Activated naive CD4-positive, alpha-beta T cell treated with anti-CD3 and anti-CD28 coated beads, Interleukin-2, amount 10 ng/mL, durations not matched to agents 7 days and 5 days (primary cell): ENCODE measurements around the gene RIPOR2.

Experiments used
- CTCF ChIA-PET: fragments of 350-600 bp; sonication (Branson Sonifier 250); formaldehyde crosslinking; loops from one replicate; lab custom pipeline; 2021; ENCODE audit warnings: antibody characterized with exemption; lab: Charles Lee
- DNase-seq: peaks from one replicate; pipeline ENCODE4 v3.0.0-alpha.2; 2020
- H3K27ac Mint-ChIP-seq: one replicate; pipeline ENCODE4 v1.8.0; 2021; ENCODE audit warnings: mild to moderate bottlenecking, moderate library complexity, mixed read lengths
- H3K27me3 Mint-ChIP-seq: one replicate; pipeline ENCODE4 v1.8.0; 2021; ENCODE audit warnings: mild to moderate bottlenecking, mixed read lengths
- H3K36me3 Mint-ChIP-seq: one replicate; pipeline ENCODE4 v1.8.0; 2021; ENCODE audit warnings: mixed read lengths
- H3K4me1 Mint-ChIP-seq: one replicate; pipeline ENCODE4 v1.8.0; 2021; ENCODE audit warnings: mixed read lengths
- H3K4me3 Mint-ChIP-seq: one replicate; pipeline ENCODE4 v1.8.0; 2021; ENCODE audit warnings: mild to moderate bottlenecking, moderate library complexity, mixed read lengths
- H3K9me3 Mint-ChIP-seq: one replicate; pipeline ENCODE4 v1.8.0; 2021; ENCODE audit warnings: mixed read lengths

RIPOR2 gene

GRCh38 chr6:24945054-24945453 lies 9.3 kb upstream of the RIPOR2 start:
- Mint-ChIP-seq H3K36me3 (peaks cover 68% of the 10 kb centered on the region), H3K9me3 (peaks cover 46% of the 10 kb centered on the region), H3K27me3 (no peaks in the 10 kb centered on the region), H3K4me3 (no peak overlapping the region), H3K27ac (no peak overlapping the region), H3K4me1 (peaks cover 74% of the 10 kb centered on the region)
- CTCF ChIA-PET = interaction anchor here (1.0 to 3.7 kb wide), 2 partner anchors 10 to 47 kb away, joined by 3 to 27 read pairs; partner anchors contain the start of gene RIPOR2
- no peak for DNase-seq

DNA sequence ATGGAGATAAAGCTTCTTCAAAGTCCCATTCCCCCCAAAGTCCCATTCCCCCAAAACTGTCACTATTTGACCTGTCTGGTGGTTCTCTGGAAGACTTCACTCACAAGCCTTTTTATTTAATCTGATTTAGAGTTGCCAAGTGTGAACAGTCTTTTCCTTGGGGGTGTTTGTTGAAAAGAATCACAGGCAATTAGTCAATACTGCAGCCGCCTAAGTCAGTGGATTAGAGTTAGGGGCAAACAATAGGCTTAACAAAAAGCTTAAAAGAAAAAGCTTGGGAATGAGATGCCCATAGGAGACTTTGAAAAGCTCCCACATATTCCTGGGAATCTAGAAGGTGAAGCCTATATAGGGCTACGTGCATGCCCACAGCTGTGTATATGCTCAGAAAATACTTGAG lies 8.0 kb upstream of the RIPOR2 start:
- Mint-ChIP-seq H3K36me3 (peaks cover 74% of the 10 kb centered on the region), H3K27me3 (no peaks in the 10 kb centered on the region), H3K27ac (no peak overlapping the region), H3K4me1 (peaks cover 71% of the 10 kb centered on the region), H3K9me3 (peaks cover 46% of the 10 kb centered on the region), H3K4me3 (no peak overlapping the region)
- CTCF ChIA-PET = interaction anchor here (0.9 to 3.7 kb wide), 2 partner anchors 9 to 48 kb away, joined by 3 to 27 read pairs; partner anchors contain the start of gene RIPOR2
- no peak for DNase-seq

DNA sequence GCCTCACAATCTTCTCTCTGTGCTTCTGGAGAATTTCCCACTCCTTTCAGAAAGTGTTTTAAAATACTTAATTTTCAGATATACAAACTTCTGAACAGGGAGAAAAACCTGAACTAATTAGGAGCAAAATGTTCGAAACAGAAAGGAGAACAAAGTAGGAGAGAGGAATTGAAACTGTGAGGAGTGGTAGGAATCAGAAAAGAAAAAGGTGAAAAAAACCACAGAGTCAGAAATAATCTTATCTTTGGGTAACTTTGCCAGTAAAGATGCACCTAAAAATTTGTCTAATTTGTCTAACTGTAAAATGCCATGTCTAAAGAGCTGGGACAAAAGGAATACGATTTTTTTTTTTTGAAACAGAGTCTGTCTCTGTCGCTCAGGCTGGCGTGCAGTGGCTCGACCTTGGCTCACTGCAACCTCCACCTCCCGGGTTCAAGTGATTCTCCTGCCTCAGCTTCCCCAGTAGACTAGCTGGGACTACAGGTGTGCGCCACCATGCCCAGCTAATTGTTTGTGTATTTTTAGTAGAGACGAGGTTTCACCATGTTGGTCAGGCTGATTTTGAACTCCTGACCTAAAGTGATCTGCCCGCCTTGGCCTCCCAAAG lies 4.7 kb upstream of the RIPOR2 start:
- DNase-seq = no peak
- peaks cover 63% of the 10 kb centered on the region for H3K36me3 Mint-ChIP-seq
- H3K27ac Mint-ChIP-seq = peak overlapping the region; percentile 86
- CTCF ChIA-PET = no interaction called here
- H3K9me3 Mint-ChIP-seq = peaks cover 34% of the 10 kb centered on the region
- peaks cover 72% of the 10 kb centered on the region for H3K4me1 Mint-ChIP-seq
- H3K27me3 Mint-ChIP-seq = peaks cover 4% of the 10 kb centered on the region
- peak overlapping the region; percentile 57 for H3K4me3 Mint-ChIP-seq

DNA sequence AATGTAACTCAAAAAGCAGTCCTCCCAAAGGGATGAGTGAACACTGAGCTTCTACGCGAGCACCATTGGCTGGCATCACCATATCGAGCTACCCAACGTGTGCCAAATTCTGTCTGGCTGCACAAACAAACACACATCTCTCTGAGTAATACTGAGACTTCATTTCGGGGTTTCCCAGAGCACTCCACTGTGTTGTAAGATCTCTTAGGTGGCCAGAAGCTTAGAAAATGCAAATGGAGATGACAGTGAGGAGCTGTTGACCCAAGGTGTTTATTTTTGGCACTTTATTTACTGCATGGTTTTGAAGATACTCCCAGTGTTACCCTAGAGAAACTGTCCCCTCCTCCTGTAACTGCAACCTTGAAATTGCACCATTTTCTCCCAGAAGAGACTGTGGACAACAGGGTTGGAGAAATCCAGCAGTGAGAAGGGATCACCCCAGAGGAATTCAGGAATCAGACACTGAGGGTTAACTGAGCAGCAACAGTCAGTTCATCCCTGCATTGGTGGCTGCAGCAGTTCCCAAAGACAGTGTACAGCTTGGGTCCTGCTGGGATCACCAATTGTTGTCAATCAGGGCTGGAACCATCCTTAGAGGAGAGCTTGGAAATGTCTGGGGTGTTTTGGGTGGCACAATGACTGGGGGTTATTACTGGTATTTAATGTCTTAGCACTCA lies 1.0 kb upstream of the RIPOR2 start:
- DNase-seq = peak; percentile 77
- peaks cover 51% of the 10 kb centered on the region for H3K4me1 Mint-ChIP-seq
- peaks cover 6% of the 10 kb centered on the region for H3K9me3 Mint-ChIP-seq
- H3K4me3 Mint-ChIP-seq = peak overlapping the region; percentile 98
- CTCF ChIA-PET = interaction anchor here (0.7 to 8.0 kb wide), 12 partner anchors 8 to 84 kb away, joined by 3 to 176 read pairs (median 16); no protein-coding TSS in a partner anchor
- peaks cover 4% of the 10 kb centered on the region for H3K27me3 Mint-ChIP-seq
- H3K36me3 Mint-ChIP-seq = peaks cover 70% of the 10 kb centered on the region
- peak overlapping the region; percentile 99 for H3K27ac Mint-ChIP-seq

GRCh38 chr6:24933868-24934401 lies 1.8 kb downstream of the RIPOR2 start:
- Mint-ChIP-seq H3K27ac (peak overlapping the region; percentile 99), H3K36me3 (peaks cover 76% of the 10 kb centered on the region), H3K4me1 (peaks cover 47% of the 10 kb centered on the region), H3K9me3 (no peaks in the 10 kb centered on the region), H3K4me3 (peak overlapping the region; percentile 98), H3K27me3 (peaks cover 4% of the 10 kb centered on the region)
- peak; percentile 69 for DNase-seq
- CTCF ChIA-PET = interaction anchor here (0.6 to 8.0 kb wide), 36 partner anchors 8 to 408 kb away, joined by 3 to 176 read pairs (median 5); no protein-coding TSS in a partner anchor

DNA sequence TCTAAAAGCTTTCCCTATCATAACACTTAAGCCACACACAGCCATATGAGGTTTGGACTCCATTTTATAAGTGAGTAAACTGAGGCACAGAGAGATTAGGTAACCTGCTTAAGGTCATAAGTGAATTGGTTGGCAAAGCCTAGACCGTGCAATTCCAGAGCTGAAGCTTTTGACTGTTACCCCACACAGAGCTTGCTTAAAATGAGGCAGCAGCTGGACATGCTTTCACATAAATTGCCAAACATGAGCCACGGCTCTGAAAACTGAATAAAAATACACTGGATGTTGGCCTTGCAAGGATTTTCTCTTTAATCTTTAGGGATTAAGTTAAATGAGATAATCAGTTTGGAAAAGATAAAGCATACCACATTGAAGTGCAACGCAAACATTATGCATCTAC lies 2.5 kb downstream of the RIPOR2 start:
- CTCF ChIA-PET = interaction anchor here (0.6 to 8.0 kb wide), 26 partner anchors 9 to 142 kb away, joined by 3 to 176 read pairs (median 6); no protein-coding TSS in a partner anchor
- H3K9me3 Mint-ChIP-seq = no peaks in the 10 kb centered on the region
- H3K27ac Mint-ChIP-seq = peak overlapping the region; percentile 99
- peaks cover 4% of the 10 kb centered on the region for H3K27me3 Mint-ChIP-seq
- peaks cover 80% of the 10 kb centered on the region for H3K36me3 Mint-ChIP-seq
- peaks cover 47% of the 10 kb centered on the region for H3K4me1 Mint-ChIP-seq
- peak overlapping the region; percentile 98 for H3K4me3 Mint-ChIP-seq
- no peak for DNase-seq

- CTCF ChIA-PET = interaction anchor here (0.8 to 8.0 kb wide), 21 partner anchors 8 to 94 kb away, joined by 3 to 176 read pairs (median 7); no protein-coding TSS in a partner anchor
- Mint-ChIP-seq H3K4me3 (peak overlapping the region; percentile 98), H3K4me1 (peaks cover 42% of the 10 kb centered on the region)
Observed at GRCh38 chr6:24932832-24933231, 2.9 kb downstream of the RIPOR2 start.

GRCh38 chr6:24931718-24932691 lies 3.8 kb downstream of the RIPOR2 start:
- Mint-ChIP-seq H3K36me3 (peaks cover 87% of the 10 kb centered on the region), H3K27ac (peak overlapping the region; percentile 99), H3K4me1 (peaks cover 42% of the 10 kb centered on the region), H3K27me3 (peaks cover 4% of the 10 kb centered on the region), H3K4me3 (peak overlapping the region; percentile 98), H3K9me3 (peaks cover 5% of the 10 kb centered on the region)
- CTCF ChIA-PET = interaction anchor here (0.8 to 8.0 kb wide), 14 partner anchors 7 to 84 kb away, joined by 3 to 176 read pairs (median 19); no protein-coding TSS in a partner anchor
- DNase-seq = no peak

More at GRCh38 chr6:24932832-24933231, 2.9 kb downstream of the RIPOR2 start:
- no peak for DNase-seq
- Mint-ChIP-seq H3K27me3 (peaks cover 4% of the 10 kb centered on the region), H3K9me3 (no peaks in the 10 kb centered on the region), H3K27ac (peak overlapping the region; percentile 99), H3K36me3 (peaks cover 80% of the 10 kb centered on the region)

DNA sequence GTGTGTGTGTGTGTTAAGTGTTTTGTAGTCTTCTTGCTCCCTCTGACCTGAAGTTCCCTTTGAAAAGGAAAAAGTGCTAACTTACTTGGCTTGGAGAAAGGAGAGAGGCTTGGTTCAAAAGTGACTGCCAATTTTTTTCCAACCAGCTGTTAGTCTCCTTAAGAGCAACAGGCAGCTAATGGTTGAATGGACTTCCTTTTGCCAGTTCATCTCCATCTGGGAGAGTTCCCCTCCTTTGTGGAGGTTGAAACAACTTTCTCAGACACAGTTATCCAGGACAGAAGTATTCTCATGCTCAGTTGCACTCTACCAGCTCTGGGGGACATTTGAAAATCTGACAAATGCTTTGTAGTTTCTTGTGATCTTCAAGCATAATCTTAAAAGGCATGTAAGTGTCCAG lies 4.5 kb downstream of the RIPOR2 start:
- peaks cover 4% of the 10 kb centered on the region for H3K27me3 Mint-ChIP-seq
- H3K36me3 Mint-ChIP-seq = peaks cover 92% of the 10 kb centered on the region
- CTCF ChIA-PET = interaction anchor here (8.0 kb wide), 1 partner anchor 60 kb away, joined by 176 read pairs; no protein-coding TSS in a partner anchor
- peaks cover 41% of the 10 kb centered on the region for H3K4me1 Mint-ChIP-seq
- H3K27ac Mint-ChIP-seq = peak overlapping the region; percentile 99
- H3K4me3 Mint-ChIP-seq = peak overlapping the region; percentile 98
- DNase-seq = no peak
- H3K9me3 Mint-ChIP-seq = peaks cover 5% of the 10 kb centered on the region

- peaks cover 5% of the 10 kb centered on the region for H3K9me3 Mint-ChIP-seq
- H3K4me1 Mint-ChIP-seq = peaks cover 48% of the 10 kb centered on the region
- peak overlapping the region; percentile 98 for H3K4me3 Mint-ChIP-seq
- H3K27me3 Mint-ChIP-seq = no peaks in the 10 kb centered on the region
- CTCF ChIA-PET = interaction anchor here (1.5 kb wide), 1 partner anchor 11 kb away, joined by 5 read pairs; no protein-coding TSS in a partner anchor
- peaks cover 90% of the 10 kb centered on the region for H3K36me3 Mint-ChIP-seq
- H3K27ac Mint-ChIP-seq = peak overlapping the region; percentile 99
- no peak for DNase-seq
Observed at GRCh38 chr6:24930431-24930871, 5.3 kb downstream of the RIPOR2 start.

DNA sequence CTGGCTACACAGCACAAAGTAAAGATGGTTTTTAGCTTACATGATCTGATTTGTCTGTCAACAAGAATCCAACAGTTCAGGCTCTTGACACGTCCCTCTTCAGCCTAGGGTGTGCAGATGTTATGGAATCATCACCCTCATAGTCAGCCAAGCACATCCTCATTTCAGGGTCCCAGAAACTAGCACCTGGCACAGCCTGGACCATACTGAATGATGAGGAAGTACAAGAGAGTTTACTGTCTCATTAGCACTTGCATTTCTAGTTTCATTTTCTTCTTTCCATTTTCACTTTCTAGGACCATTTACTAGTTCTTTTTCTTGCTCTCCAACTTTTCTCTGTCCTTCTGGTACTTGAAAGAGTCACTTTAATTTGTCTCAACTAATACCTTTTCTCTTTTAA lies 6.5 kb downstream of the RIPOR2 start:
- Mint-ChIP-seq H3K27me3 (no peaks in the 10 kb centered on the region), H3K36me3 (peaks cover 88% of the 10 kb centered on the region), H3K9me3 (peaks cover 5% of the 10 kb centered on the region), H3K27ac (peak overlapping the region; percentile 99), H3K4me3 (peak overlapping the region; percentile 98), H3K4me1 (peaks cover 59% of the 10 kb centered on the region)
- CTCF ChIA-PET = interaction anchor here (0.8 to 2.1 kb wide), 6 partner anchors 8 to 63 kb away, joined by 3 to 11 read pairs (median 4); no protein-coding TSS in a partner anchor
- DNase-seq = peak; percentile 49

GRCh38 chr6:24927985-24928745 lies 7.6 kb downstream of the RIPOR2 start:
- H3K36me3 Mint-ChIP-seq = peaks cover 85% of the 10 kb centered on the region
- H3K27me3 Mint-ChIP-seq = no peaks in the 10 kb centered on the region
- peaks cover 69% of the 10 kb centered on the region for H3K4me1 Mint-ChIP-seq
- CTCF ChIA-PET = interaction anchor here (0.8 to 2.1 kb wide), 7 partner anchors 9 to 90 kb away, joined by 3 to 11 read pairs (median 4); no protein-coding TSS in a partner anchor
- peaks cover 5% of the 10 kb centered on the region for H3K9me3 Mint-ChIP-seq
- H3K27ac Mint-ChIP-seq = peak overlapping the region; percentile 99
- peak overlapping the region; percentile 98 for H3K4me3 Mint-ChIP-seq
- DNase-seq = no peak
